Smooth muscle cell (in vitro differentiated cells): ENCODE data around the gene LFNG. TPM values are rescaled to one million over a fixed set of nuclear protein-coding genes. Genes with fewer than 3 reads are reported as not detected.

Experiments
- DNase-seq: peaks from one replicate; lab custom pipeline; 2025; ENCODE audit not compliant: unreplicated experiment; lab: John Stamatoyannopoulos, UW
- H2AFZ ChIP-seq: fragments of 200-600 bp; sonication (generic); 2 replicates; pipeline ENCODE4 v1.6.0; 2016; ENCODE audit warnings: antibody characterized with exemption, low read depth, mild to moderate bottlenecking
- H3F3A ChIP-seq: fragments of 200-600 bp; sonication (generic); 2 replicates; pipeline ENCODE4 v1.6.0; 2017; ENCODE audit warnings: antibody characterized with exemption, low read depth
- H3K27ac ChIP-seq: fragments of 200-600 bp; sonication (generic); 2 replicates; pipeline ENCODE4 v1.5.1; 2016; ENCODE audit warnings: low read depth, mild to moderate bottlenecking
- H3K27me3 ChIP-seq: fragments of 200-600 bp; sonication (generic); 2 replicates; pipeline ENCODE4 v1.6.1; 2016; ENCODE audit warnings: low read depth, mild to moderate bottlenecking
- H3K36me3 ChIP-seq: fragments of 200-600 bp; sonication (generic); 2 replicates; pipeline ENCODE4 v1.5.1; 2016; ENCODE audit warnings: low read depth
- H3K4me1 ChIP-seq: fragments of 200-600 bp; sonication (generic); 2 replicates; pipeline ENCODE4 v1.5.1; 2016; ENCODE audit warnings: low read depth
- H3K4me2 ChIP-seq: fragments of 200-600 bp; sonication (generic); 2 replicates; pipeline ENCODE4 v1.6.0; 2016; ENCODE audit warnings: mild to moderate bottlenecking
- H3K4me3 ChIP-seq: fragments of 200-600 bp; sonication (generic); 2 replicates; pipeline ENCODE4 v1.5.1; 2016; ENCODE audit warnings: mild to moderate bottlenecking
- H3K79me2 ChIP-seq: fragments of 200-600 bp; sonication (generic); 2 replicates; pipeline ENCODE4 v1.6.0; 2016; ENCODE audit warnings: low read depth, mild to moderate bottlenecking
- H3K9ac ChIP-seq: fragments of 200-600 bp; sonication (generic); 2 replicates; pipeline ENCODE4 v1.6.0; 2016; ENCODE audit warnings: low read depth
- H3K9me3 ChIP-seq: fragments of 200-600 bp; sonication (generic); replicated peaks from 2 replicates; pipeline ENCODE4 v1.5.1; 2016; ENCODE audit warnings: low read depth
- H4K20me1 ChIP-seq: fragments of 200-600 bp; sonication (generic); 2 replicates; pipeline ENCODE4 v1.6.0; 2016; ENCODE audit warnings: low read depth
- WGBS: methylation state at CpG from one replicate; pipeline ENCODE4 v1.1.7; 2016; ENCODE audit warnings: low lambda C conversion rate; 5-methylcytosine and 5-hydroxymethylcytosine counted together
- polyA plus RNA-seq: library from polyadenylated mRNA; unstranded; fragments of >200 nt; fragmentation: Nextera tagmentation; extraction: Ambion mirVana; gene quantifications from 2 replicates; pipeline ENCODE4 v1.2.1, GENCODE V29; 2016
- total RNA-seq: library from RNA; depleted of rRNA; stranded (reverse); fragments of >200 nt; gene quantifications from 2 replicates; pipeline ENCODE4 v1.2.3, GENCODE V29; 2014
- TF ChIP-seq, protein P1 (sequence below): fragments of 200-600 bp; sonication (generic); IDR thresholded peaks from 2 replicates; pipeline ENCODE4 v1.5.1; 2017; ENCODE audit warnings: borderline replicate concordance, mild to moderate bottlenecking, antibody characterized with exemption; ENCODE audit not compliant: insufficient read depth, poor library complexity, severe bottlenecking

The LFNG gene
- total and polyA plus RNA-seq, 2 experiments from 2014 or later = 6.0 to 9.8 TPM

DNA sequence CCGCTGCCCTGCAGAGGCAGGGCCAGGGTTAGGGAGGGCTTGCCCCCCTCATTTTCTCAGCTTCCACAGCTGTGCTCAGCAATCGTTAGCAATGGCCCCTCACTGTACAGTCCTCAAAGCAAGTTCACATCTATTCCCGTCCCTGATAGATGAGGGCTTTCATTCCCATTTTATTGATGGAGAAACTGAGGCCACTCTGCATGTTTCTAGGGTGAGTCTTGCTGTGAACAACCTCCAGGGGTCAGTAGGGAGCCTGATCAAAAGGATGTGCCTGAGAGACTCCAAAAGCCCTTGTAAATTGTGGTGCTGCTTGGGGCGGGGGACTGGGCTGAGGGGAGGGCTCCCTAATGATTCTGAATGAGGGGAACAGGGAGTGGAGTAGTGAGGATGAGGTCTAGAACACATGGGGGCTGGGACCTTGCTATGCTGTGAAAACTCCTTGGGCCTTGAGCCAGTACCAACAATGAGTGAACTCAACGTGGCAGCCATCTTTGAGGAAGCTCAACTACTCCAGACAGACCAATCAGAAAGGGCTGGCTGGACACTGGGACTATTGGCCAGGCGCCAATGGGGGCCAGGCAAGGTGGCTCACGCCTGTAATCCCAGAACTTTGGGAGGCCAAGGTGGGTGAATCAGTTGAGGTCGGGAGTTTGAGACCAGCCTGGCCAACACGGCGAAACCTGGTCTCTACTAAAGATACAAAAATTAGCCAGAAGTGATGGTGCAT lies 36.7 kb upstream of the LFNG start:
- 90% methylated on average over 10 of the region's 10 CpGs for WGBS
- DNase-seq = no peak
- TF ChIP-seq, protein P1, sequence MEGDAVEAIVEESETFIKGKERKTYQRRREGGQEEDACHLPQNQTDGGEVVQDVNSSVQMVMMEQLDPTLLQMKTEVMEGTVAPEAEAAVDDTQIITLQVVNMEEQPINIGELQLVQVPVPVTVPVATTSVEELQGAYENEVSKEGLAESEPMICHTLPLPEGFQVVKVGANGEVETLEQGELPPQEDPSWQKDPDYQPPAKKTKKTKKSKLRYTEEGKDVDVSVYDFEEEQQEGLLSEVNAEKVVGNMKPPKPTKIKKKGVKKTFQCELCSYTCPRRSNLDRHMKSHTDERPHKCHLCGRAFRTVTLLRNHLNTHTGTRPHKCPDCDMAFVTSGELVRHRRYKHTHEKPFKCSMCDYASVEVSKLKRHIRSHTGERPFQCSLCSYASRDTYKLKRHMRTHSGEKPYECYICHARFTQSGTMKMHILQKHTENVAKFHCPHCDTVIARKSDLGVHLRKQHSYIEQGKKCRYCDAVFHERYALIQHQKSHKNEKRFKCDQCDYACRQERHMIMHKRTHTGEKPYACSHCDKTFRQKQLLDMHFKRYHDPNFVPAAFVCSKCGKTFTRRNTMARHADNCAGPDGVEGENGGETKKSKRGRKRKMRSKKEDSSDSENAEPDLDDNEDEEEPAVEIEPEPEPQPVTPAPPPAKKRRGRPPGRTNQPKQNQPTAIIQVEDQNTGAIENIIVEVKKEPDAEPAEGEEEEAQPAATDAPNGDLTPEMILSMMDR = peak; percentile 9

GRCh38 chr7:2483494-2483893 lies 36.1 kb upstream of the LFNG start:
- Histone ChIP-seq H3K4me2 (no peak overlapping the region), H3K27ac (no peak overlapping the region), H3F3A (no peaks in the 10 kb centered on the region), H3K9ac (no peak overlapping the region), H3K36me3 (no peaks in the 10 kb centered on the region), H3K4me1 (peaks cover 4% of the 10 kb centered on the region), H3K9me3 (no peaks in the 10 kb centered on the region), H3K4me3 (no peak overlapping the region), H4K20me1 (no peaks in the 10 kb centered on the region), H3K27me3 (no peaks in the 10 kb centered on the region), H2AFZ (no peak overlapping the region), H3K79me2 (no peaks in the 10 kb centered on the region)
- no peak for DNase-seq
- 83% methylated on average over 5 of the region's 5 CpGs for WGBS
- TF ChIP-seq, protein P1 = no peak

More for the DNA sequence above, 36.7 kb upstream of the LFNG start:
- Histone ChIP-seq H3K4me3 (no peak overlapping the region), H3K9ac (no peak overlapping the region), H3F3A (no peaks in the 10 kb centered on the region), H3K4me2 (no peak overlapping the region), H2AFZ (no peak overlapping the region), H3K9me3 (no peaks in the 10 kb centered on the region), H3K27ac (no peak overlapping the region), H3K79me2 (no peaks in the 10 kb centered on the region), H3K27me3 (no peaks in the 10 kb centered on the region), H4K20me1 (no peaks in the 10 kb centered on the region), H3K4me1 (peaks cover 4% of the 10 kb centered on the region), H3K36me3 (no peaks in the 10 kb centered on the region)

DNA sequence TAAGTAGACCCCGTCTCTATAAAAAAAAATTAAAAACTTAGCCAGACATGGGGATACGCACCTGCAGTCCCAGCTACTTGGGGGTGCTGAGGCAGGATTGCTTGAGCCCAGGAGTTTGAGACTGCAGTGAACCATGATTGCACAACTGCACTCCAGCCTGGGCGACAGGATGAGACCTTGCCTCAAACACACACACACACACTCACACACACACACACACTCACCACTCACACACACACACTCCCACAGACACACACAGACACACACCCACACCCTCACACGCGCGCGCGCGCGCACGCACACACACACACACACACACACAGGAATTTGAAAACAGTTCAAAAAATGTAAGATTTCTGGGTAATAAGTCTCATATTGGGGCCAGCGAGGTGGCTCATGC lies 34.7 kb upstream of the LFNG start:
- H3K36me3 ChIP-seq = no peaks in the 10 kb centered on the region
- H3K4me3 ChIP-seq = no peak overlapping the region
- no peaks in the 10 kb centered on the region for H3K27me3 ChIP-seq
- H3K79me2 ChIP-seq = no peaks in the 10 kb centered on the region
- no peak overlapping the region for H3K4me2 ChIP-seq
- no peaks in the 10 kb centered on the region for H3K9me3 ChIP-seq
- TF ChIP-seq, protein P1 = no peak
- no peak for DNase-seq
- 95% methylated on average over 12 of the region's 12 CpGs for WGBS
- H3K27ac ChIP-seq = no peak overlapping the region
- peaks cover 1% of the 10 kb centered on the region for H3K4me1 ChIP-seq
- no peak overlapping the region for H3K9ac ChIP-seq
- no peaks in the 10 kb centered on the region for H3F3A ChIP-seq
- no peak overlapping the region for H2AFZ ChIP-seq
- no peaks in the 10 kb centered on the region for H4K20me1 ChIP-seq
